GM12864 (cell line): ENCODE results near the gene RSU1.

ENCODE experiments used
- DNase-seq: peaks from one replicate; pipeline ENCODE4 v3.0.0-alpha.2; 2011; ENCODE audit warnings: low read depth
- H3K4me3 ChIP-seq: 2 replicates; pipeline ENCODE4 v1.5.1; 2011; ENCODE audit warnings: mild to moderate bottlenecking, low read depth, low read length, control low read depth
- CTCF ChIP-seq: IDR thresholded peaks from 2 replicates; pipeline ENCODE4 v1.5.1; 2011; ENCODE audit warnings: low read depth, mild to moderate bottlenecking, moderate library complexity, low read length, control low read depth, inconsistent platforms; ENCODE audit errors: missing control alignments

The RSU1 gene

GRCh38 chr10:16673443-16673842 is 143.8 kb downstream of the RSU1 start:
- no peak for DNase-seq
- no peak for TF ChIP-seq CTCF

GRCh38 chr10:16663444-16663843 is 153.8 kb downstream of the RSU1 start:
- DNase-seq = no peak
- no peak for TF ChIP-seq CTCF
- H3K4me3 ChIP-seq = no peak overlapping the region

More at GRCh38 chr10:16673443-16673842, 143.8 kb downstream of the RSU1 start:
- H3K4me3 ChIP-seq = no peak overlapping the region

GRCh38 chr10:16662923-16663322 is 154.3 kb downstream of the RSU1 start:
- TF ChIP-seq CTCF = no peak
- no peak overlapping the region for H3K4me3 ChIP-seq
- no peak for DNase-seq

GRCh38 chr10:16656895-16657294 is 160.3 kb downstream of the RSU1 start:
- no peak for DNase-seq
- TF ChIP-seq CTCF = no peak

GRCh38 chr10:16653224-16653623 is 164.0 kb downstream of the RSU1 start:
- no peak for TF ChIP-seq CTCF
- no peak for DNase-seq
- no peak overlapping the region for H3K4me3 ChIP-seq

More at GRCh38 chr10:16656895-16657294, 160.3 kb downstream of the RSU1 start:
- H3K4me3 ChIP-seq = no peak overlapping the region

DNA sequence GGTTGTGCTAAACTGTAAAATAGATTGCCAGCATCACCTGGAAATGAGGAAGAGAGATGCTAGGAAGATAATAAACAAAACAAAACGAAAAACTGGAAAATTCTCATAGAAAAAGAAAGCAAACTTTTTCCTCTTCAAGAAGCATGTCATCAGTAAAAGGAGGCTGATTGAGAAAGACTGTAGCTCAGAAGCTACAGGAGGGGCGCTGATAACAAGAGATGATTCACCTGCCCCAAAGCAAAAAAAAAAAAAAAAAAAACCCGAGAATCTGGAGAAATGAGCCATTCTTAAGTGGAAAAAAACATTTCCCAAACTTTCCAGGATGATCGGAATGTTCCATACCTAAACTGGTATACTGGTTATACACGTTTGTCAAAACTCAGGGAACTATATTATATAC is 165.1 kb downstream of the RSU1 start:
- no peak for DNase-seq
- no peak overlapping the region for H3K4me3 ChIP-seq
- no peak for TF ChIP-seq CTCF

GRCh38 chr10:16649757-16650156 is 167.5 kb downstream of the RSU1 start:
- TF ChIP-seq CTCF = no peak
- H3K4me3 ChIP-seq = no peak overlapping the region
- no peak for DNase-seq
